GM18505 (cell line): Measurements from ENCODE around the gene VDAC2.

ENCODE experiments used
- ATAC-seq: cut with Tn5 transposase; IDR thresholded peaks from one replicate; pipeline ENCODE4 v1.9.1; 2021; ENCODE audit not compliant: unreplicated experiment
- POLR2A ChIP-seq: IDR thresholded peaks from 4 replicates; pipeline ENCODE4 v1.6.1; 2011; ENCODE audit warnings: borderline replicate concordance; ENCODE audit not compliant: insufficient read depth, insufficient read length; ENCODE audit errors: extremely low read depth

The VDAC2 gene

GRCh38 chr10:75231672-75232581 is 21.3 kb downstream of the VDAC2 start:
- no peak for TF ChIP-seq POLR2A
- no peak for ATAC-seq

GRCh38 chr10:75233444-75234016 is 22.9 kb downstream of the VDAC2 start:
- ATAC-seq: no peak
- no peak for TF ChIP-seq POLR2A

- ATAC-seq: peak; percentile 45
- peak; percentile 19 for TF ChIP-seq POLR2A
These were observed 23.6 kb downstream of the VDAC2 start for GRCh38 chr10:75234017-75234682.

GRCh38 chr10:75234683-75235374 is 24.2 kb downstream of the VDAC2 start:
- peak; percentile 26 for TF ChIP-seq POLR2A
- ATAC-seq: peak; percentile 7

GRCh38 chr10:75235375-75236177 is 25.0 kb downstream of the VDAC2 start, which contains the start of gene COMTD1:
Gene COMTD1 (minus strand): TSS chr10:75235957. CDS start chr10:75235928, 29 bp downstream.
- ATAC-seq: peak; percentile 73
- peak; percentile 47 for TF ChIP-seq POLR2A

- no peak for ATAC-seq
- TF ChIP-seq POLR2A: no peak
These were observed 25.7 kb downstream of the VDAC2 start for GRCh38 chr10:75236178-75236825.

- no peak for TF ChIP-seq POLR2A
- no peak for ATAC-seq
These were observed 27.8 kb downstream of the VDAC2 start for GRCh38 chr10:75238182-75239095.

- no peak for TF ChIP-seq POLR2A
- no peak for ATAC-seq
These were observed 28.6 kb downstream of the VDAC2 start for GRCh38 chr10:75239096-75239790.

GRCh38 chr10:75240329-75241076 is 29.9 kb downstream of the VDAC2 start:
- TF ChIP-seq POLR2A: no peak
- no peak for ATAC-seq

GRCh38 chr10:75243426-75243825 is 32.8 kb downstream of the VDAC2 start:
- no peak for ATAC-seq
- TF ChIP-seq POLR2A: no peak
